ENCODE measurements around the gene ZGLP1.

The ZGLP1 gene

GRCh38 chr19:10256970-10257615, 52.5 kb downstream of the ZGLP1 start:
- TF ChIP-seq TAF1 (IDR thresholded peaks at IDR 0.05; ENCODE audit: low read depth): no peak
- TF ChIP-seq NFIC (IDR thresholded peaks at IDR 0.05): no peak
- TF ChIP-seq TCF12 (IDR thresholded peaks at IDR 0.05; ENCODE audit: low read depth): no peak
- no peak for TF ChIP-seq EP300 (IDR thresholded peaks at IDR 0.05; ENCODE audit: borderline replicate concordance)
- no peak for TF ChIP-seq YY1 (IDR thresholded peaks at IDR 0.05; ENCODE audit: low read depth)
- TF ChIP-seq REST (IDR thresholded peaks at IDR 0.05; ENCODE audit: low read depth): no peak
- no peak for TF ChIP-seq MAX (IDR thresholded peaks at IDR 0.05)
- TF ChIP-seq EGR1 (IDR thresholded peaks at IDR 0.05): no peak
- TF ChIP-seq USF1 (IDR thresholded peaks at IDR 0.05): no peak
- TF ChIP-seq TEAD4 (IDR thresholded peaks at IDR 0.05): no peak
- no peak for TF ChIP-seq FOXM1 (IDR thresholded peaks at IDR 0.05; ENCODE audit: borderline replicate concordance, low read depth)
- no peak for TF ChIP-seq CREB1 (IDR thresholded peaks at IDR 0.05; ENCODE audit: low read depth)
- no peak for TF ChIP-seq CEBPB (IDR thresholded peaks at IDR 0.05)
- TF ChIP-seq RAD21 (IDR thresholded peaks at IDR 0.05; ENCODE audit: low read depth): no peak
- no peak for TF ChIP-seq ZBTB7A (IDR thresholded peaks at IDR 0.05; ENCODE audit: low read depth)

GRCh38 chr19:10256551-10256950, 53.1 kb downstream of the ZGLP1 start:
- no peak for TF ChIP-seq FOXM1 (IDR thresholded peaks at IDR 0.05; ENCODE audit: borderline replicate concordance, low read depth)
- no peak for TF ChIP-seq RAD21 (IDR thresholded peaks at IDR 0.05; ENCODE audit: low read depth)
- TF ChIP-seq MAX (IDR thresholded peaks at IDR 0.05): no peak
- no peak for TF ChIP-seq CREB1 (IDR thresholded peaks at IDR 0.05; ENCODE audit: low read depth)
- no peak for TF ChIP-seq TCF12 (IDR thresholded peaks at IDR 0.05; ENCODE audit: low read depth)

- no peak for TF ChIP-seq CREB1 (IDR thresholded peaks at IDR 0.05; ENCODE audit: low read depth)
- TF ChIP-seq FOXM1 (IDR thresholded peaks at IDR 0.05; ENCODE audit: borderline replicate concordance, low read depth): no peak
- TF ChIP-seq YY1 (IDR thresholded peaks at IDR 0.05; ENCODE audit: low read depth): no peak
- TF ChIP-seq EP300 (IDR thresholded peaks at IDR 0.05; ENCODE audit: borderline replicate concordance): no peak
- no peak for TF ChIP-seq NFIC (IDR thresholded peaks at IDR 0.05)
Observed at GRCh38 chr19:10255358-10255757, 54.3 kb downstream of the ZGLP1 start.
